ENCODE data around the gene ANKRD13A. TPM values are rescaled to one million over a fixed set of nuclear protein-coding genes. Genes with fewer than 3 reads are reported as not detected.
A peak's percentile ranks its signal among the peaks of the same experiment; 100 is the strongest.

ANKRD13A gene
- total and polyA plus RNA-seq, 2 of the 13 experiments (the other 11 are each of a cell fraction or from before 2014, with no cell fraction given) = 34.1 to 41.6 TPM

GRCh38 chr12:109995686-109996482, 3.3 kb upstream of the ANKRD13A start, which contains the start of gene GIT2 (continued):
- TF ChIP-seq MAF1 (CRISPR knock-in tag; IDR thresholded peaks at IDR 0.05; ENCODE audit: borderline replicate concordance) (no peak), KAT7 (CRISPR knock-in tag; IDR thresholded peaks at IDR 0.05; ENCODE audit: borderline replicate concordance) (no peak; the same call in 1 of the 2 replicates), NONO (IDR thresholded peaks at IDR 0.05) (no peak), NONO (CRISPR knock-in tag; conservative IDR thresholded peaks at IDR 0.05) (peak; percentile 84; the same call in 1 of the 2 replicates), ELF1 (CRISPR knock-in tag; IDR thresholded peaks at IDR 0.05) (peak; percentile 84), ZFP62 (CRISPR knock-in tag; IDR thresholded peaks at IDR 0.05) (no peak), SMARCC2 (IDR thresholded peaks at IDR 0.05) (no peak), TARDBP (CRISPR knock-in tag; IDR thresholded peaks at IDR 0.05) (peak; percentile 55; the same call in 1 of the 2 replicates), SALL1 (CRISPR knock-in tag; IDR thresholded peaks at IDR 0.05) (peak; percentile 66), HDAC6 (IDR thresholded peaks at IDR 0.05; ENCODE audit: low read depth, low read length) (no peak), HHEX (CRISPR knock-in tag; IDR thresholded peaks at IDR 0.05) (no peak), ZNF83 (CRISPR knock-in tag; IDR thresholded peaks at IDR 0.05; ENCODE audit: borderline replicate concordance) (no peak), ZFYVE20 (CRISPR knock-in tag; IDR thresholded peaks at IDR 0.05; ENCODE audit: borderline replicate concordance, low read depth) (no peak), TOPORS (CRISPR knock-in tag; IDR thresholded peaks at IDR 0.05) (no peak), SAP130 (CRISPR knock-in tag; IDR thresholded peaks at IDR 0.05; ENCODE audit: low read depth) (peak; percentile 91), ERF (CRISPR knock-in tag; IDR thresholded peaks at IDR 0.05) (peak; percentile 11; the same call in 1 of the 2 replicates), ZNF619 (CRISPR knock-in tag; IDR thresholded peaks at IDR 0.05) (no peak), SMYD3 (CRISPR knock-in tag; IDR thresholded peaks at IDR 0.05) (no peak), MAFG (CRISPR knock-in tag; IDR thresholded peaks at IDR 0.05) (no peak), ZMAT5 (CRISPR knock-in tag; IDR thresholded peaks at IDR 0.05; ENCODE audit: borderline replicate concordance, low read depth) (no peak), ZNF337 (CRISPR knock-in tag; IDR thresholded peaks at IDR 0.05; ENCODE audit: borderline replicate concordance, low read depth) (0 out of 2 replicates have a peak, but pooled peaks have one; percentile 30), MXI1 (IDR thresholded peaks at IDR 0.05; ENCODE audit: borderline replicate concordance, low read depth, low read length) (peak; percentile 40; the same call in 1 of the 3 replicates), MTF1 (CRISPR knock-in tag; IDR thresholded peaks at IDR 0.05) (no peak), ZSCAN30 (CRISPR knock-in tag; IDR thresholded peaks at IDR 0.05) (no peak), ZNF225 (CRISPR knock-in tag; IDR thresholded peaks at IDR 0.05) (peak; percentile 52; the same call in 1 of the 2 replicates), ZNF275 (CRISPR knock-in tag; IDR thresholded peaks at IDR 0.05; ENCODE audit: borderline replicate concordance) (peak; percentile 75; the same call in 1 of the 2 replicates), RELA (CRISPR knock-in tag; IDR thresholded peaks at IDR 0.05) (no peak), RFXANK (CRISPR knock-in tag; IDR thresholded peaks at IDR 0.05) (no peak), ZNF513 (CRISPR knock-in tag; conservative IDR thresholded peaks at IDR 0.05) (no peak), SOX6 (IDR thresholded peaks at IDR 0.05) (no peak), SOX6 (CRISPR knock-in tag; IDR thresholded peaks at IDR 0.05) (peak; percentile 76)

All from HepG2 (cell line).